Right ventricle myocardium inferior (tissue), 1 donor: Measurements from ENCODE around the gene C2orf76. TPM values are rescaled to one million over a fixed set of nuclear protein-coding genes. Genes with fewer than 3 reads are reported as not detected.
"Not testable (repeated sequence)": the region's sequence is repeated elsewhere in the genome, so short reads cannot be mapped to it uniquely, and the experiment has no call there.

ENCODE experiments used
- ATAC-seq: fragments of 200-7000 bp; cut with Tn5 transposase; one replicate; pipeline ENCODE4 v1.9.1; 2020; ENCODE audit warnings: mild to moderate bottlenecking, moderate library complexity
- DNase-seq: peaks from one replicate; pipeline ENCODE4 v3.0.0; 2021; ENCODE audit errors: missing footprints
- intact Hi-C: fragments of 100-400 bp; cut with DNase I; formaldehyde crosslinking; loops from one replicate; pipeline ENCODE4 v1.11.0; 2022
- long read RNA-seq: library from polyadenylated mRNA; unstranded; transcript quantifications from one replicate; pipeline ENCODE4 v2.0.0, GENCODE V29; 2021
- total RNA-seq: library from RNA; stranded (reverse); fragmentation: NEBNext Ultra II Directional; extraction: Animal tissue kit (Norgen Biotek cat#: 25700); gene quantifications from one replicate; pipeline ENCODE4 v1.2.1, GENCODE V29; 2021
- donor health status: DM: no; HTN: yes; CAD: no; lungs with severe emphysema.

C2orf76 gene
- 6.8 TPM for total RNA-seq
- long read RNA-seq, partial matches to known transcripts = 1 of 4 reads
- long read RNA-seq, other reads (novel, unspliced or antisense) = 2 of 4 reads

- DNase-seq (peak; percentile 97), ATAC-seq (peak; percentile 98)
- intact Hi-C loops = loop anchor here (1.0 to 10.0 kb wide), 3 partner anchors 20 to 52 kb away; no protein-coding TSS in a partner anchor
These were observed at the start of gene C2orf76, which contains the start of gene DBI for GRCh38 chr2:119366649-119367471. TSS of gene C2orf76 (minus strand) at chr2:119366834. CDS start at chr2:119339959, 26,875 bp downstream. TSS of gene DBI (plus strand) at chr2:119366977. CDS start at chr2:119367052, 75 bp downstream.

GRCh38 chr2:119415630-119416029 is 49.0 kb upstream of the C2orf76 start:
- ATAC-seq = no peak
- no peak for DNase-seq
- intact Hi-C loops = no loop called here

- intact Hi-C loops = no loop called here
- ATAC-seq (no peak), DNase-seq (no peak)
These were observed 48.3 kb upstream of the C2orf76 start for GRCh38 chr2:119414894-119415293.

- ATAC-seq = no peak
- intact Hi-C loops = loop anchor here (5.0 to 10.0 kb wide), 2 partner anchors 185 to 253 kb away; no protein-coding TSS in a partner anchor
- no peak for DNase-seq
These were observed 42.9 kb upstream of the C2orf76 start for GRCh38 chr2:119409506-119409905.

GRCh38 chr2:119408221-119408619 is 41.6 kb upstream of the C2orf76 start:
- intact Hi-C loops = loop anchor here (5.0 to 10.0 kb wide), 2 partner anchors 187 to 254 kb away; no protein-coding TSS in a partner anchor
- peak; percentile 56 for ATAC-seq
- DNase-seq = no peak

GRCh38 chr2:119407430-119408220 is 41.0 kb upstream of the C2orf76 start:
- peak; percentile 78 for ATAC-seq
- intact Hi-C loops = loop anchor here (1.0 to 10.0 kb wide), 3 partner anchors 69 to 255 kb away; no protein-coding TSS in a partner anchor
- no peak for DNase-seq

- ATAC-seq (no peak), DNase-seq (no peak)
- intact Hi-C loops = loop anchor here (5.0 to 10.0 kb wide), 2 partner anchors 190 to 257 kb away; no protein-coding TSS in a partner anchor
These were observed 38.5 kb upstream of the C2orf76 start for GRCh38 chr2:119405151-119405550.

GRCh38 chr2:119403618-119404017 is 37.0 kb upstream of the C2orf76 start:
- intact Hi-C loops = loop anchor here (2.0 to 10.0 kb wide), 2 partner anchors 37 to 191 kb away; partner anchors contain the start of genes C2orf76 and DBI
- DNase-seq, ATAC-seq: not testable (repeated sequence)

GRCh38 chr2:119402645-119403560 is 36.3 kb upstream of the C2orf76 start:
- intact Hi-C loops = loop anchor here (2.0 to 10.0 kb wide), 2 partner anchors 36 to 192 kb away; partner anchors contain the start of genes C2orf76 and DBI
- ATAC-seq (peak; percentile 82), DNase-seq (no peak)

GRCh38 chr2:119402106-119402505 is 35.5 kb upstream of the C2orf76 start:
- intact Hi-C loops = loop anchor here (2.0 to 10.0 kb wide), 2 partner anchors 35 to 193 kb away; partner anchors contain the start of genes C2orf76 and DBI
- DNase-seq (no peak), ATAC-seq (no peak)

GRCh38 chr2:119397196-119397595 is 30.6 kb upstream of the C2orf76 start:
- no peak for ATAC-seq
- no peak for DNase-seq
- intact Hi-C loops = no loop called here

GRCh38 chr2:119393971-119394748 is 27.5 kb upstream of the C2orf76 start:
- ATAC-seq (no peak), DNase-seq (no peak)
- intact Hi-C loops = no loop called here

GRCh38 chr2:119389615-119390306 is 23.1 kb upstream of the C2orf76 start:
- intact Hi-C loops = no loop called here
- DNase-seq (peak; percentile 73), ATAC-seq (peak; percentile 30)

GRCh38 chr2:119387381-119388129 is 20.9 kb upstream of the C2orf76 start:
- DNase-seq = peak; percentile 81
- intact Hi-C loops = loop anchor here (1.0 kb wide), 1 partner anchor 20 kb away; no protein-coding TSS in a partner anchor
- ATAC-seq = peak; percentile 85

- DNase-seq (no peak), ATAC-seq (no peak)
- intact Hi-C loops = no loop called here
These were observed 18.8 kb upstream of the C2orf76 start for GRCh38 chr2:119385466-119385865.

GRCh38 chr2:119384971-119385370 is 18.3 kb upstream of the C2orf76 start:
- intact Hi-C loops = no loop called here
- DNase-seq (no peak), ATAC-seq (no peak)
